GM10248 (cell line): ENCODE measurements around the gene POLD2.

ENCODE experiments used
- CTCF ChIA-PET: fragments of 300-600 bp; sonication (Branson Sonifier 250); formaldehyde crosslinking; extraction: SDS; loops from one replicate; lab custom pipeline; 2021; ENCODE audit warnings: antibody characterized with exemption; lab: Yijun Ruan, JAX
- POLR2A ChIA-PET: fragments of 350-650 bp; sonication (Branson Sonifier 250); formaldehyde crosslinking; extraction: SDS; loops from one replicate; lab custom pipeline; 2020; ENCODE audit warnings: antibody characterized with exemption; lab: Yijun Ruan, JAX
- DNase-seq: peaks from one replicate; pipeline ENCODE4 v3.0.0; 2012; ENCODE audit errors: extremely low spot score
- CTCF ChIP-seq: IDR thresholded peaks from 2 replicates; pipeline ENCODE4 v1.5.1; 2012; ENCODE audit warnings: mild to moderate bottlenecking, low read depth; ENCODE audit errors: extremely low read depth, missing control alignments, control extremely low read depth

POLD2 gene

GRCh38 chr7:44121761-44122420 is 1.5 kb downstream of the POLD2 start:
- no peak for TF ChIP-seq CTCF
- POLR2A ChIA-PET: no interaction called here
- DNase-seq: no peak
- CTCF ChIA-PET: interaction anchor here (1.2 to 2.1 kb wide), 3 partner anchors 10 to 119 kb away, joined by 3 to 6 read pairs (median 3); no protein-coding TSS in a partner anchor

DNA sequence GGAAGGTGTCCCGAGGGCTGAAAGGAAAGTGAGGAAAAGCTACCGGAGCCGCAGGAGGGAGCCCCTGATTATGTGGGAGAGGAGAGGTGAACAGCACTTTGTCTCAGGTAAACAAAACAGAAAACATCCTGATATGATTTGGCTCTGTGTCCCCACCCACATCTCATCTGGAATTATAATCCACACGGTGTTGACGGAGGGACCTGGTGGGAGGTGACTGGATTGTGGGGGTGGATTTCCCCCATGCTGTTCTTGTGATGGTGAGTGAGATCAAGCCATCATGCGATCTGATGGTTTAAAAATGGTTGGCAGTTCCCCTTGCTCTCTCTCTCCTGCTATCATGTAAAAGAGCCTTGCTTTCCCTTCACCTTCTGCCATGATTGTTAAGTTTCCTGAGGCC is 3.0 kb downstream of the POLD2 start:
- no peak for TF ChIP-seq CTCF
- CTCF ChIA-PET: no interaction called here
- DNase-seq: no peak
- POLR2A ChIA-PET: no interaction called here

GRCh38 chr7:44119829-44120380 is 3.4 kb downstream of the POLD2 start:
- POLR2A ChIA-PET: no interaction called here
- no peak for TF ChIP-seq CTCF
- CTCF ChIA-PET: no interaction called here
- DNase-seq: no peak

GRCh38 chr7:44117801-44118429 is 5.4 kb downstream of the POLD2 start:
- POLR2A ChIA-PET: no interaction called here
- no peak for TF ChIP-seq CTCF
- no peak for DNase-seq
- CTCF ChIA-PET: interaction anchor here (2.4 kb wide), 1 partner anchor 20 kb away, joined by 6 read pairs; no protein-coding TSS in a partner anchor

- POLR2A ChIA-PET: no interaction called here
- no peak for TF ChIP-seq CTCF
- CTCF ChIA-PET: interaction anchor here (2.4 kb wide), 1 partner anchor 19 kb away, joined by 6 read pairs; no protein-coding TSS in a partner anchor
These were observed 6.3 kb downstream of the POLD2 start for GRCh38 chr7:44116789-44117666.

More at GRCh38 chr7:44116789-44117666, 6.3 kb downstream of the POLD2 start:
- DNase-seq: no peak
